HG03280 (cell line): ENCODE data around the gene MAP4.
"Not testable (repeated sequence)": the region's sequence is repeated elsewhere in the genome, so short reads cannot be mapped to it uniquely, and the experiment has no call there.

Experiments used
- ATAC-seq: cut with Tn5 transposase; IDR thresholded peaks from one replicate; pipeline ENCODE4 v1.9.1; 2021; ENCODE audit warnings: mild to moderate bottlenecking, moderate library complexity; ENCODE audit not compliant: unreplicated experiment

Gene MAP4

GRCh38 chr3:48018841-48019240 lies 2.6 kb upstream of the MAP4 start:
- ATAC-seq: no peak

- ATAC-seq: no peak
Observed at GRCh38 chr3:48015431-48016180, 610 bp downstream of the MAP4 start.

GRCh38 chr3:48014358-48014757 lies 1.9 kb downstream of the MAP4 start:
- no peak for ATAC-seq

- ATAC-seq: no peak
Observed at GRCh38 chr3:48013288-48013980, 2.8 kb downstream of the MAP4 start.

- no peak for ATAC-seq
Observed at GRCh38 chr3:48012659-48013058, 3.6 kb downstream of the MAP4 start.

GRCh38 chr3:48008066-48008465 lies 8.2 kb downstream of the MAP4 start:
- ATAC-seq: not testable (repeated sequence)

- not testable (repeated sequence) for ATAC-seq
Observed at GRCh38 chr3:48007361-48007760, 8.9 kb downstream of the MAP4 start.

- ATAC-seq: not testable (repeated sequence)
Observed at GRCh38 chr3:48006794-48007193, 9.4 kb downstream of the MAP4 start.

GRCh38 chr3:48004694-48005093 lies 11.5 kb downstream of the MAP4 start:
- ATAC-seq: no peak

GRCh38 chr3:48002787-48003186 lies 13.4 kb downstream of the MAP4 start:
- no peak for ATAC-seq

GRCh38 chr3:48001991-48002390 lies 14.2 kb downstream of the MAP4 start:
- ATAC-seq: no peak

- no peak for ATAC-seq
Observed at GRCh38 chr3:48000212-48000611, 16.0 kb downstream of the MAP4 start.

- no peak for ATAC-seq
Observed at GRCh38 chr3:47996440-47996839, 19.8 kb downstream of the MAP4 start.

GRCh38 chr3:47994180-47994579 lies 22.0 kb downstream of the MAP4 start:
- no peak for ATAC-seq

GRCh38 chr3:47991341-47991740 lies 24.9 kb downstream of the MAP4 start:
- ATAC-seq: no peak

GRCh38 chr3:47989981-47990440 lies 26.2 kb downstream of the MAP4 start:
- no peak for ATAC-seq

- ATAC-seq: no peak
Observed at GRCh38 chr3:47985381-47985780, 30.8 kb downstream of the MAP4 start.

GRCh38 chr3:47984075-47984728 lies 32.0 kb downstream of the MAP4 start:
- no peak for ATAC-seq

- ATAC-seq: no peak
Observed at GRCh38 chr3:47980795-47981194, 35.4 kb downstream of the MAP4 start.

- no peak for ATAC-seq
Observed at GRCh38 chr3:47979070-47979469, 37.1 kb downstream of the MAP4 start.

GRCh38 chr3:47978386-47978785 lies 37.8 kb downstream of the MAP4 start:
- no peak for ATAC-seq
